SW 1271 (cell line): ENCODE measurements around the gene SLC4A2.
A peak's percentile ranks its signal among the peaks of the same experiment; 100 is the strongest.
"Not testable (repeated sequence)": the region's sequence is repeated elsewhere in the genome, so short reads cannot be mapped to it uniquely, and the experiment has no call there.

ENCODE experiments used
- DNase-seq, 2 experiments: peaks; one replicate each; lab custom pipeline; 2025; lab: John Stamatoyannopoulos, UW

SLC4A2 gene

DNA sequence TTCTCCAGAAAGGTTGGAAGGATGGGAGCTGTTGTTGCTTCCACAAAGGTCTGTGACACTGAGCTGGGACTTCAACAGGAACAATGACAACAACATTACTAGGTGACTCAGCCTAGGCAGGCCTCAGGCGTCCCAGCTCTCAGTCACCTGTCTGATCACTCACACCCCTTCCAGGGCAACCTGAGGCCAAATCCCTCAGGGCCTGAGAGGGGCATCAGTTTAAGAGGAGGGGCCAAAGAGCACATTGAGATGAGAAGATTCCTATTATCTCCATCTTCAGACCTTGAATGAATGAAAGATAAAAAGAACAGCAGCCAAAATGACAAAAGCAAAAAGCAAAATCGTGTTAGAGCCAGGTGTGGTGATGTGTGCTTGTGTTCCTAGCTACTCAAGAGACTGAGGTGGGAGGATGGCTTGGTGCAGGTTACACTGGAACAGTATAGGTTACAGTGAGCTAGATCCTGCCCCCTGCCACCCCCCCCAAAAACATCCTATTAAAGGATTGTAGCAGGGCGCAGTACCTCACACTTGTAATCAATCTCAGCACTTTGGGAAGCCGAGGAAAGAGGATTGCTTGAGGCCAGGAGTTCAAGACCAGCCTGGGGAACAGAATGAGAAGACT is 34.8 kb upstream of the SLC4A2 start, which contains the start of gene ATG9B:
Gene ATG9B (minus strand): TSS at position 60 of the 622 bp plus-strand sequence. CDS start 71 bp downstream, outside the sequence.
- DNase-seq, result no peak

DNA sequence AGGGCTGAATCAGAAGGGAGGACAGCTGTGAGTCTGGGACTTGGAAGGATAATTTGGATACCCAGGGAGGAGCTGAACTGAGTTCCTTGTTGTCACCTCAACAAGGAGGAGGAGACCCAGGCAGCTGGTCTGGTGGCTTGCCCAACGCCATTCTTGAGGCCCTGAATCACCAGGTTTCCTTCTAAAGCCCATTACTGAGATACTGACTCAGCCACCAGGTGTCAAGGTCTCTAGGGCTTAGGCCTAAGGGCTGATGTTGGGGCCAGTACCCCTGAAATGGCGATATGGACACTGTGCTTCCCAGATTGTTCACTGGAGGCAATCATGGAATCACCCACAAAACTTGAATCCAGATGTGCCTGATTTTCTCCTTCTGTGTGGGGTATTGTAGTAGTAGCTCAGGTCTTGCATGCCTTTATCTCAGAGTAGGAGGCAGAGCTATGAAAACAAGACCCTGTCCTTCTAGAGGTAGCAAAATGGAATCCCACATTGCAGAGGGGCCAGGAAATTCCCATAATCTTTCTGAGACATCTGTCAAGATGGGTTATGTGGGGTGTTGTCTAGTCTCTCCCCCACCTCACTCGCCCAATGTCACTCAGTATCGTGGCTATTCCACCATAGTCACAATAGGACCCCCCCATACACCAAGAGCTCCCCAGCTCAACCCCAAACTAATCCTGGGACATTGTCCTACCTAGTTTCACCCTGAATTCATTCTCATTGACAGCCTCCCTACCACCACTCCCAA is 33.3 kb upstream of the SLC4A2 start:
- DNase-seq, result no peak

DNA sequence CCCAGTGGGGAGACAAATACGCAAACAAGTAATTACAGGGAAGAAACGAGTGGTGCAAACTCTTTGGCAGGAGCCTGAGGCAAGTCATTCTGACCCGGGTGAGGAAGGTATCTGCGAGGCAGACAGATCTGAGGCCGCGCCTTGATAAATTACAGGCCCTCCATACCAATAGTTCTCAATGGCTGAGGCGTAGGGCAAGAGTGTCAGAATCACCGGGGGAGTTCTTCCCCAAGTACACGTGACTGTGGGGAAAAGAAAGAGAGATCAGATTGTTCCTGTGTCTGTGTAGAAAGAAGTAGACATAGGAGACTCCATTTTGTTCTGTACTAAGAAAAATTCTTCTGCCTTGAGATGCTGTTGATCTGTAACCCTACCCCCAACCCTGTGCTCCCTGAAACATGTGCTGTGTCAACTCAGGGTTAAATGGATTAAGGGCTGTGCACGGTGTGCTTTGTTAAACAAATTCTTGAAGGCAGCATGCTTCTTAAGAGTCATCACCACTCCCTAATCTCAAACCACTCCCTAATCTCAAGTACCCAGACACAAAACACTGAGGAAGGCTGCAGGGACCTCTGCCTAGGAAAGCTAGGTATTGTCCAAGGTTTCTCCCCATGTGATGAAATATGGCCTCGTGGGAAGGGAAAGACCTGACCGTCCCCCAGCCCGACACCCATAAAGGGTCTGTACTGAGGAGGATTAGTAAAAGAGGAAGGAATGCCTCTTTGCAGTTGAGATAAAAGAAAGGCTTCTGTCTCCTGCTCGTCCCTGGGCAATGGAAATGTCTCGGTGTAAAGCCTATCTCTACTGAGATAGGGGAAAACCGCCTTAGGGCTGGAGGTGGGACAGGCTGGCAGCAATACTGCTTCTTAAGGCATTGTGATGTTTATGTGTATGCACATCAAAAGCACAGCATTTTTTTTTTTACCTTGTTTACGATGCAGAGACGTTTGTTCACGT is 32.3 kb upstream of the SLC4A2 start:
- not testable (repeated sequence) for DNase-seq

DNA sequence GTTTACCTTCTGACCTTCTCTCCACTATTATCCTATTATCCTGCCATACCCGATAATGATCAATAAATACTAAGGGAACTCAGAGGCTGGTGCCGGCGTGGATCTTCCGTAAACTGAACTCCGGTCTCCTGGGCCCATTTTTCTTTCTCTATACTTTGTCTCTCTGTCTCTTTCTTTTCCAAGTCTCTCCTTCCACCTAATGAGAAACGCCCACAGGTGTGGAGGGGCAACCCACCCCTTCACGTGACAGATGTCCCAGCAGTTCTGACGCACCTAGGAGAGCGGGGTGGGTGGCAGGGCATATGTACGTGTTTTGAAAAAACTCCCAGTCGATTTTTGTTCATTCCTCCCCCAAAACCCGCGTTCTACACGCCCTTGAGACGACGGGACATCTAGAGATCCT is 31.7 kb upstream of the SLC4A2 start:
- DNase-seq, result not testable (repeated sequence)

DNA sequence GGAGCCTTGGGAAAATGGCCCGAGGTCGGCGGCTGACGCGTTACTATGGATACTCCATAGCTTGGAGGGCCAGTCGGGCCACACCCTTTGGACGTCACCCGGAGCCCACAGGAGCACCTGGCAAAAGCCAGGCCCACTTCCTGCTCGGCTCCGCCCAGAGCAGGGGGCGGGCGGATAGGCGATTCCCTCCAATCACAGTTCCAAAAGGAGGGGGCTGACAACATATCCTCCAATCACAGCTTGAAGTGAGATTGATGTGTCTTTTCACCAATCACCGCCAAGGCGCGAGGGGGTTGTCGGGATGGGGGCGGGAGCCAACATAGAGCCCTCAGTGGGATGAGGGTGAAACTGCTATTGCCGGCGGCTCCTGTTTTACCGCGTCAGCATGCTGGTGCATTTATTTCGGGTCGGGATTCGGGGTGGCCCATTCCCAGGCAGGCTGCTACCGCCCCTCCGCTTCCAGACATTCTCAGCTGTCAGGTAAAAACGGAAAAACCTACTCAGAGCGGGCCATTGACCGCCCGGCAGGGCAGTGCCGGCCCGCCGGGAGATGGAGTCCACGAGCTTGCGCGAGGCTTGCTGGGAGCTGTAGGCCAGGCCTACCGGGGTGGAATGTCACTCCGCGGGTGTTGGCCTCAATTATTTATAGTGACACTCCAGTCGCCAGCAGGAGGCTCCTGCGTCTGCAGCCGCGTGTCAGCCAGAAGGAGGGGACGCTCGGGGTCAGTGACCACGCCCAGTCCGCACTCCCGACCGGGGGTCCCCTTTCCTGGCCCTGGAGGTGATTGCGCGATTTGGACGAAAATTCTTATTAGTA is 31.1 kb upstream of the SLC4A2 start, which contains the start of gene ABCB8:
Gene ABCB8 (plus strand): TSS at position 320 of the 817 bp plus-strand sequence. CDS start 66 bp downstream, at position 386.
- DNase-seq, result peak; percentile 94 to 98

DNA sequence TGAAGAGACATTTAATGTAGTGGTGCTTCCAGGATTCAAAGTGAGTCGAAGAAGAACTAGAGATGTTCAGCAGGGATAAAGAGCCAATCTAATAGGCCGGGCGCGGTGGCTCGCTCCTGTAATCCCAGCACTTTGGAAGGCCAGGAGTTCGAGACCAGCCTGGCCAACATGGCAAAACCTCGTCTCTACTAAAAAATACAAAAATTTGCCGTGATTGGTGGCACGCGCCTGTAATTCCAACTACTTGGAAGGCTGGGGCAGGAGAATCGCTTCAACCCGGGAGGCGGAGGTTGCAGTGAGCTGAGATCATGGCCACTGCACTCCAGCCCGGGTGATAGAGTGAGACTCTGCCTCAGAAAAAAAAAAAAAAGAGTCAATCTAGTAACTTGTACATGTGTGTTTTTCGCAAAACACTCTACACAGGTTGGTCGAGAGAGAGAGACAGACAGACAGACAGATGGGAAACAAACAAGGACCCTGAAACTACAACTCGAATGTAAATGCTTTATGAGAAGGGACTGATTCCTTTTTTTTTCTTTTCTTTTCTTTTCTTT is 30.4 kb upstream of the SLC4A2 start:
- no peak for DNase-seq

DNA sequence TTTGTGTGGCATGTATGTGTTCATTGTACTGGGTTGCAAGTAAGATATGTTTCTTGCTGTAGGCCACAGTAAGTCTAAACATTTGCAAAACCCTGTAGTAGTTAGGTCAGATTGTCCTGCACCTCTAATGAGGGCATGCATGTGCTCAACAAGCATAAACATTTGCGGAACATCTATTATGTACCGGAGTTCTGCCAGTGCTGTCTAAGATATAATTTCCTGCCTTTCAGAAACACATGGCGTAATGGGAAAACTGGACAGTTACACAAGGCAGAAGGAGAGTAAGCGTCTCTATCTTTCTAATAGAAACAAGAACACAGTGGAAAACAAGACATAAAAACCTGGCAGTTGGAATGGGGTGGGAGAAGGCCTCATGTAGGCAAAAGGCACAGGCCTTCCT is 28.4 kb upstream of the SLC4A2 start:
- no peak for DNase-seq

DNA sequence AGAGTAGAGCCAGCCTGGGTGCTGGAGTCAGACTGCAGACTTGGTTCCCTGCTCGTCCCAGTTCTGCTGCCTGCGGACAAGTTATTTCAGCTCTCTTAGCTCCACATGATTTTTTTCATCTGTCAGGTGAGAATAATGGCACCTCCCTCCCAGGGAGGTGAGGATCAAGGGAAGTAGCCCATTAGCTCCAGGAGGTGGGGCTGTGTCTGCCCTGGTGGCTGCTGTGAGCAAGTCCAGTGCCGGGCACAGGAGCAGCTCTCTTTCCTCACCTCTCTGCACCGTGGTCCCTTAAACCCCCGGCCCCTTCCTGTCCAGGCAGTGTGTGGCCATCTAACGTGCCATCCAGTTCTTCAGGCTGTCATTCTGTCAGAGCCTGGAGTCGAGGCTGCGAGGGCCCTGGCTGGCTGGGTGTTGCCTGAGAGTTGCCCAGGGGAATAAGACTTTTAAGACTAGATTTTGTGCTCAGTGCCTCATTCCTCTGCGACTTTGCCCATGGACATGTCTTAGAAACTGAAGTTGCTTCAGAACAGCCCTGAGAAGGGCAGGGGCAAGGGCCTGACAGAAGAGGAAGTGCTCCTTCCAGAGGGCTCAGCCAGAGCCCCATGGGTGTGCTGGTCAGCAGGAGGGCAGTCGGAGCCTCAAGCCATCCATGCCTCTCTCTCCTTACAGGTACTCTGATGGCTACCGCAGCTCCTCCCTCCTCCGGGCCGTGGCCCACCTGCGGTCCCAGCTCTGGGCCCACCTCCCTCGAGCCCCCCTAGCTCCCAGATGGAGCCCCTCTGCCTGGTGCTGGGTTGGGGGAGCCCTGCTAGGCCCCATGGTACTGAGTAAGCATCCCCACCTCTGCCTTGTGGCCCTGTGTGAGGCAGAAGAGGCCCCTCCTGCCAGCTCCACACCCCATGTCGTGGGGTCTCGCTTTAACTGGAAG is 26.2 kb upstream of the SLC4A2 start:
- no peak for DNase-seq

DNA sequence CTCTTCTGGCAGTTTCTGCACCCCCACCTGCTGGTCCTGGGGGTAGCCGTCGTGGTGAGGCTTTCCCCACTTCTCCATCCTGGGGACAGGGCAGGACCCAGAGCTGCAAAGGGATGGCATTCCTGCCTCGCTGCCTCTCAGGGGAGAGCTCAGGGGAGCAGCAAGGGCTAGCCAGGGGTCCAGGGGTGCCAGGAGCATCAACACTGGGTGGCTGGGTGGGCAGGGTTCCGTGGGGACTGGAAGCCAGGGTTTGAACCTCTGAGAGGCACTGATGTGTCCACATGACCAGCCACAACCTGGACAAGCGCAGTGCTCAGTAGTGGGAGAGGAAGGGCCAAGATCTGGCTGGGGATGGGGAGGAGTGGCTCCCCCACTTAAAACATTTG is 25.5 kb upstream of the SLC4A2 start:
- DNase-seq, result no peak

DNA sequence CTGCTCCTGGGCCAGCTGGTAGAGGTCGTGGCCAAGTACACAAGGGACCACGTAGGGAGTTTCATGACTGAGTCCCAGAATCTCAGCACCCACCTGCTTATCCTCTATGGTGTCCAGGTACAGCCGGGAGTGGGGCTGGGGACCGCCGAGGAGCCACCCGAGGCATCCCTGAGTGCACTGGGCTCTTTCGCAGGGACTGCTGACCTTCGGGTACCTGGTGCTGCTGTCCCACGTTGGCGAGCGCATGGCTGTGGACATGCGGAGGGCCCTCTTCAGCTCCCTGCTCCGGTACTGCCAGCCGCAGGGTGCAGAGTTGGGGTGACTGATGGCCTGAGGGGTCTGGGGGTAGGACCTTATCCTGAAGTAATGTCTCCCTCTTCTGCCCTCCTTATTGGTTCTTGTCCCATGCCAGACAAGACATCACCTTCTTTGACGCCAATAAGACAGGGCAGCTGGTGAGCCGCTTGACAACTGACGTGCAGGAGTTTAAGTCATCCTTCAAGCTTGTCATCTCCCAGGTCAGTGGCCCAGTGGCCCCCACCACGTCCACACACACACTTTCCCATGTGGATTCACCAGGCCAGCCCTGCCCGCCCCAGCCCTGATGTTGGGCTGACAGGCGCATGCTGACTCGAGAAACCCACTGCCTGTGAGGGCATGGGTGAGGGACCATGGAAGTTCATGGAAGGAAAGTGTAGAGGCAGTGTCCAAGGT is 24.9 kb upstream of the SLC4A2 start:
- DNase-seq, result no peak

DNA sequence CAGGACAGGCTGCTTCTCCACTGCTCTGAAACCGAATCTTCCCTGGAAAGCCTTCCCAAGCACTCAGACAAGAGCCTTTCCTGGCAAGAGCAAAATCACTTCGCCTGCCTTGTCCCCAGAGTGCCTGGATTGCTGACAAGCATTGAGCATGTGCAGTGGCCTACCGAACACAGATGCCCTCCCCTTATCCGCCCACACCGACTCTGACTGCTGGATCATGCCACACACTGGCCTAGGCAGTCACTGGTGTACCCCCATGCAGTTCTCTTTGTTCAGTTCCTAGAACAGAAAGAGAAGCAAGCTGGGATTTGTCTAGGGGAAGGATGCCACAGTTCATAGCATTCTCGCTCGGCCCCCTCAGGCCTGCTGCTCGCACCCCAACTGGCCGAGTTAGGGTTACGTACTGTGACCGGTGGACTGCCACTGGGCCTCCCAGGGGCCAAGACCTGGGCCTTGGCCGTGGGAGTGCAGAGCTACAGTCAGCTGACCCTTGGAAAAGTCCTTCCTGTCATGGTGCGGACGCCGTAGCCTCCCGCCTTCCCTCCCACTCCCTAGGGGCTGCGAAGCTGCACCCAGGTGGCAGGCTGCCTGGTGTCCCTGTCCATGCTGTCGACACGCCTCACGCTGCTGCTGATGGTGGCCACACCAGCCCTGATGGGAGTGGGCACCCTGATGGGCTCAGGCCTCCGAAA is 24.2 kb upstream of the SLC4A2 start:
- no peak for DNase-seq

DNA sequence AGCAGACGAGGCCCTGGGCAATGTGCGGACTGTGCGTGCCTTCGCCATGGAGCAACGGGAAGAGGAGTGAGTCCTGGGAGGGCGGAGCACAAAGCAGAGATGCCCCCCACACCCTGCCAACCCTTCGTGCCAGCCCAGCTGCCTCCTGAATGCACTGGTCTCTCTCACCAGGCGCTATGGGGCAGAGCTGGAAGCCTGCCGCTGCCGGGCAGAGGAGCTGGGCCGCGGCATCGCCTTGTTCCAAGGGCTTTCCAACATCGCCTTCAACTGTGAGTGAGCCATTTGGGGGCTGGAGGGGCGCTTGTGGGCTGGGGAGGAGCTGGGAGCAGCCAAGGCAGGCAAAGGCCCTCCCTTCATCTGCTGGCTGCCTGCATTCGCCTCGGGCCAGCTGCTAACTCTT is 23.5 kb upstream of the SLC4A2 start:
- DNase-seq, result no peak

DNA sequence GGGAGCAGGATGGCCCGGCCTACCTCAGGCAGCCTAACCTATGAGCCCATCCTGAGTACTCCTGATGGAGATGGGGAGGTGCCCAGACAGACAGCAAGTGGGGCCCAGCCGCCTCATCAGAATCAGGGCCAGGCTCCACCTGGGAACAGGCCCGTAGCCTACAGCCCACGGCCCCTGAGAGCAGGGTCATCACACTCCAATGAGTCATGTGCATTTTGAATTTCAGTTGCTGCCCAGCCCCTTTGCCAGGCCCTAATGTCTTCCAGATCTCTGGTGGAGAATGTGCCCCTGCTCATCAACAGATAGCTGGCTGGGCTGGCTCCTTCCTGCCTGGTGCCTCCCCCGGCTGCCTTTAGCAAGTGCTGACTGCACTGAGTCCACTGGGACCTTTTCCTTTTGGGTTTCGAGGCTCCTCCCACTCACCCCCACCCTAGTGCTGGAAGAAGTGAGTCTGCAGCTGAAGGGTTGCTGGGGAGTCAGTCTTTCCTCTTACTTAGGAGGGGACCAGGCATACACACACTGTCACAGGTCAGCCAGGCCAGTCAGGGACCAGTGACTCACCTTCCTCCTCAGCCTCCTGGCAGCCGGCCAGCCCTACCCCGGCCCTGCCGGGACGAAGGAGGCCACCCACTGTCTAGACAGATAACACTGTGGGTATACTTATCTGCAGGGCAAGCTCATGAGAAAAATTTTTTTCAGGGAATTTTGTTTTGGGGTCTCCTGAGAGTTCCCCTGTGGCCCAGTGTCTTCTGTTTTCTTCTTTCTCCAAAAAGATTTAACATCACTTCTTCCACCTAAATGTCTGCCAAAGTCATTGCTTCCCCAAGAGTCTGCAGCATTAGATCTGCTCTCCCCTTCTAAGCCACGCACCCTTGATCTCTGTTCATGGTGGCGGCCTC is 20.2 kb upstream of the SLC4A2 start:
- DNase-seq, result peak; percentile 77 to 90

DNA sequence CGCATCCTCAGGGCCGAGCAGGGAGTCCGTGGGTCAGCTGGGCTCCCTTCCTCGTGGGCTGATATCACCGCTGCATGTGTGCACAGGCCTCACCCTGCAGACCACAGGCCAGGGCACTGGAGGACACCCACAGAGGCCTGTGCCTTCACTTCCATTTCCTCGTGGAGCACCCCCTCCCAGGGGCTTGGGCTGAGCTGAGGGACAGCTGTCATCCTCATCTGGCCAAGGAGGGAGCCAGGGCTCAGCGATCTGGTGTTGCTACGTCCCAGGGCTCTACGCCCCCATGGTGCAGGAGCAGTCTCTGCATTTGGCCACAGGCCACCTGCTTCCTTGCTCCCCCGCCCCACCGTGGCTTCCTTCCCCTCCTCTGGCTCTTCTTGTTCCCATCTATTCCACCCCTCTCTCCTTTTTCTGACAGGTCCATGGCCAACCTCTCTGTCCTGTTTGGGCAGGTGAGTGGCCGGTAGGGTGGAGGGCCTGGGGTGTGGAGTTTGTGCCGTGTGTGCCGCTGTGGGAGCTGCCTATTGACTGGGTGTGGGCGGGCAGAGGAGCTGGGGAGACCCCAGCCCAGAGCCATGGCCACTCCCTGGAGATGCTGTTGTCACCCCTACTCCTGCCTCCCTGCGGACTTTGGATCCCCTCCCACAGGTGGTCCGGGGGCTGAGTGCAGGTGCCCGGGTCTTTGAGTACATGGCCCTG is 19.4 kb upstream of the SLC4A2 start:
- no peak for DNase-seq

DNA sequence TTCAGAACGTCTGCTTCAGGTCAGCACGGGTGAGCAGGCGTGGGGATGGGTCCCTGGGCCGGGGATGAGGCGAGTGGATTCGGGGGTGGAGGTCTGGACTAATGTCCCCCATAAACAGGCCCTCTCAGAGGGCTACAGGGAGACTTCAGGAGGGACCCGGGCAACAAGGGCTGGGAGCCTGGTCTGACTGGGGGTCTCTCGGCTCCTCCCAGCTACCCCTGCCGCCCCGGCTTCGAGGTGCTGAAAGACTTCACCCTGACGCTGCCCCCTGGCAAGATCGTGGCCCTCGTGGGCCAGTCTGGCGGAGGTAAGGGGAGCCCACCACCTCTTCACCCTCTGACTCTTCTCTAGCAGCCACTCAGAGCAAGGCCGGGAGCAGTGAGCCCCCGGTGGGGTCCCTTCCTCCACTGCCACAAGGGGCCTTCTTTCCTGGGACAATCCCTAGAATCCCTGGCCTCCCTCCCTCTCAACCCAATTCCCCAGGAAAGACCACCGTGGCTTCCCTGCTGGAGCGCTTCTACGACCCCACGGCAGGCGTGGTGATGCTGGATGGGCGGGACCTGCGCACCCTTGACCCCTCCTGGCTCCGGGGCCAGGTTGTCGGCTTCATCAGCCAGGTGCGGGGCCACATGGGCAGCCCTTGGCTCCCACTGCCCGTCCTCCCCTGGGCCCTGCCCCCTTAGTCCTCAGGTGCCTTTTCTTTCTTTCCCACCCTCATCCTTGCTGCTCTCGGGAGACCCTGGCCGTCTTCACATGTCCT is 18.6 kb upstream of the SLC4A2 start:
- no peak for DNase-seq

DNA sequence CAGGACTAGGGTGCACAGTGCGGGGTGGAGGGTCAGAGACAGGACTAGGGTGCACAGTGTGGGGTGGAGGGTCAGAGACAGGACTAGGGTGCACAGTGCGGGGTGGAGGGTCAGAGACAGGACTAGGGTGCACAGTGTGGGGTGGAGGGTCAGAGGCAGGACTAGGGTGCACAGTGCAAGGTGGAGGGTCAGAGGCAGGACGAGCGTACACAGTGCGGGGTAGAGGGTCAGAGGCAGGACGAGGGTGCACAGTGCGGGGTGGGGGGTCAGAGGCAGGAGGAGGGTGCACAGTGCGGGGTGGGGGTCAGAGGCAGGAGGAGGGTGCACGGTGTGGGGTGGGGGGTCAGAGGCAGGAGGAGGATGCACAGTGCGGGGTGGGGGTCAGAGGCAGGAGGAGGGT is 15.9 kb upstream of the SLC4A2 start:
- not testable (repeated sequence) for DNase-seq
